IMR-90 (cell line): ENCODE results near the gene TRIM44. TPM values are rescaled to one million over a fixed set of nuclear protein-coding genes. Genes with fewer than 3 reads are reported as not detected.

Source experiments
- ATAC-seq: fragments of 200-7000 bp; cut with Tn5 transposase; 2 replicates; pipeline ENCODE4 v1.9.1; 2020; ENCODE audit warnings: low read depth, mild to moderate bottlenecking, moderate library complexity
- BruUV-seq: library from RNA; stranded (reverse); fragments of 400-500 nt; replicated peaks from 2 replicates; lab custom pipeline; 2021; lab: Mats Ljungman, UMichigan
- CTCF ChIA-PET: fragments of 300-600 bp; formaldehyde crosslinking; extraction: SDS; loops from one replicate; lab custom pipeline; 2021; ENCODE audit warnings: antibody characterized with exemption; lab: Yijun Ruan, JAX
- POLR2A ChIA-PET: fragments of 300-600 bp; sonication (Branson Sonifier 250); formaldehyde crosslinking; loops from one replicate; lab custom pipeline; 2022; ENCODE audit warnings: antibody characterized with exemption; ENCODE audit not compliant: unreplicated experiment; lab: Charles Lee
- DNase-seq: peaks from one replicate; pipeline ENCODE4 v3.0.0; 2013
- H2AFZ ChIP-seq: replicated peaks from 2 replicates; pipeline ENCODE3; 2013; ENCODE audit warnings: low read length, mild to moderate bottlenecking; ENCODE audit not compliant: poor library complexity
- H2AK5ac ChIP-seq: 2 replicates; pipeline ENCODE4 v1.6.1; 2013; ENCODE audit warnings: low read depth, low read length, inconsistent platforms
- H2AK9ac ChIP-seq: replicated peaks from 2 replicates; pipeline ENCODE3; 2013; ENCODE audit warnings: mild to moderate bottlenecking, low read depth, low read length, moderate library complexity; ENCODE audit not compliant: poor library complexity
- H2BK120ac ChIP-seq: 2 replicates; pipeline ENCODE4 v1.6.1; 2013; ENCODE audit warnings: low read depth, low read length, inconsistent platforms
- H2BK15ac ChIP-seq: 3 replicates; pipeline ENCODE4 v1.6.1; 2013; ENCODE audit warnings: low read depth, low read length, inconsistent platforms
- H2BK20ac ChIP-seq: 2 replicates; pipeline ENCODE4 v1.6.1; 2013; ENCODE audit warnings: low read depth, mild to moderate bottlenecking, inconsistent platforms, low read length, moderate library complexity
- H2BK5ac ChIP-seq: 2 replicates; pipeline ENCODE4 v1.6.1; 2013; ENCODE audit warnings: mild to moderate bottlenecking, low read depth, low read length, inconsistent platforms; ENCODE audit not compliant: poor library complexity, severe bottlenecking
- H3K14ac ChIP-seq: replicated peaks from 2 replicates; pipeline ENCODE4 v1.6.1; 2013; ENCODE audit warnings: low read depth, low read length, inconsistent platforms
- H3K18ac ChIP-seq: 2 replicates; pipeline ENCODE4 v1.6.1; 2013; ENCODE audit warnings: low read depth, low read length, control low read depth
- H3K23ac ChIP-seq: 2 replicates; pipeline ENCODE4 v1.6.1; 2013; ENCODE audit warnings: low read depth, low read length, inconsistent platforms
- H3K27ac ChIP-seq: 2 replicates; pipeline ENCODE4 v1.5.1; 2013; ENCODE audit warnings: mild to moderate bottlenecking, control low read depth, low read length; ENCODE audit not compliant: insufficient read depth
- H3K27me3 ChIP-seq: 2 replicates; pipeline ENCODE4 v1.6.1; 2013; ENCODE audit warnings: low read length; ENCODE audit not compliant: control insufficient read depth, insufficient read depth
- H3K36me3 ChIP-seq: 2 replicates; pipeline ENCODE4 v1.6.1; 2013; ENCODE audit warnings: low read length, mixed read lengths; ENCODE audit not compliant: control insufficient read depth, insufficient read depth
- H3K4ac ChIP-seq: 2 replicates; pipeline ENCODE4 v1.6.1; 2013; ENCODE audit warnings: low read depth, low read length, inconsistent platforms
- H3K4me1 ChIP-seq: 2 replicates; pipeline ENCODE4 v1.6.1; 2013; ENCODE audit warnings: low read length, mixed read lengths; ENCODE audit not compliant: control insufficient read depth, insufficient read depth
- H3K4me2 ChIP-seq: 2 replicates; pipeline ENCODE4 v1.6.1; 2013; ENCODE audit warnings: low read depth, mild to moderate bottlenecking, control low read depth, low read length, moderate library complexity
- H3K4me3 ChIP-seq: 2 replicates; pipeline ENCODE4 v1.5.1; 2013; ENCODE audit warnings: low read depth, mild to moderate bottlenecking, control low read depth, low read length, moderate library complexity; ENCODE audit not compliant: insufficient read depth
- H3K56ac ChIP-seq: 2 replicates; pipeline ENCODE4 v1.6.1; 2013; ENCODE audit warnings: low read length, inconsistent platforms; ENCODE audit not compliant: insufficient read depth; ENCODE audit errors: extremely low read depth
- H3K79me1 ChIP-seq, 2 experiments: 2 replicates each; pipeline ENCODE4 v1.6.1; 2013; ENCODE audit warnings: low read length in 2 of 2, inconsistent platforms in 1 of 2, low read depth in 1 of 2
- H3K9ac ChIP-seq: 2 replicates; pipeline ENCODE4 v1.6.1; 2013; ENCODE audit warnings: low read depth, low read length, control low read depth
- H3K9me1 ChIP-seq: 2 replicates; pipeline ENCODE4 v1.6.1; 2013; ENCODE audit warnings: low read length, inconsistent platforms; ENCODE audit not compliant: insufficient read depth
- H3K9me3 ChIP-seq: 2 replicates; pipeline ENCODE4 v1.6.1; 2013; ENCODE audit warnings: low read length; ENCODE audit not compliant: control insufficient read depth, insufficient read depth
- H4K20me1 ChIP-seq: 2 replicates; pipeline ENCODE4 v1.6.1; 2013; ENCODE audit warnings: low read length, inconsistent platforms; ENCODE audit not compliant: insufficient read depth
- H4K5ac ChIP-seq: 2 replicates; pipeline ENCODE4 v1.6.1; 2013; ENCODE audit warnings: mild to moderate bottlenecking, low read depth, low read length, control low read depth
- H4K8ac ChIP-seq, 2 experiments: 2 replicates each; pipeline ENCODE4 v1.6.1; 2013; ENCODE audit warnings: low read depth in 2 of 2, low read length in 2 of 2, control low read depth in 1 of 2, inconsistent platforms in 1 of 2
- H4K91ac ChIP-seq: 2 replicates; pipeline ENCODE4 v1.6.1; 2013; ENCODE audit warnings: low read depth, low read length, inconsistent platforms; ENCODE audit not compliant: insufficient read depth
- BHLHE40 ChIP-seq: fragments of 150-350 bp; IDR thresholded peaks from 2 replicates; pipeline ENCODE4 v1.6.1; 2016; ENCODE audit warnings: mild to moderate bottlenecking, low read depth, low read length
- CEBPB ChIP-seq: IDR thresholded peaks from 2 replicates; pipeline ENCODE4 v1.6.1; 2012; ENCODE audit warnings: low read depth, low read length, improper control_type of control experiment
- CTCF ChIP-seq: conservative IDR thresholded peaks from 2 replicates; pipeline ENCODE4 v1.5.1; 2012; ENCODE audit warnings: mild to moderate bottlenecking, low read depth, low read length, improper control_type of control experiment
- MAZ ChIP-seq: IDR thresholded peaks from 2 replicates; pipeline ENCODE4 v1.6.1; 2012; ENCODE audit warnings: low read depth, mild to moderate bottlenecking, low read length, improper control_type of control experiment, moderate library complexity, borderline replicate concordance
- RAD21 ChIP-seq: IDR thresholded peaks from 2 replicates; pipeline ENCODE4 v1.6.1; 2012; ENCODE audit warnings: low read length, improper control_type of control experiment
- SMC3 ChIP-seq: fragments of 150-350 bp; IDR thresholded peaks from 2 replicates; pipeline ENCODE4 v1.6.1; 2016; ENCODE audit warnings: low read depth, mild to moderate bottlenecking, antibody characterized with exemption, low read length, moderate library complexity
- dilution Hi-C: fragments of 300-500 bp; cut with HindIII; formaldehyde crosslinking; loops from one replicate; pipeline ENCODE4 v1.14.3; 2018; ENCODE audit warnings: low sequenced_read_pairs; ENCODE audit not compliant: unreplicated experiment
- in situ Hi-C: fragments of 300-500 bp; cut with MboI; formaldehyde crosslinking; loops from 3 replicates; pipeline ENCODE4 v1.14.3; 2019; ENCODE audit warnings: low sequenced_read_pairs, inconsistent platforms, mixed read lengths
- intact Hi-C: fragments of 100-400 bp; cut with micrococcal nuclease; formaldehyde crosslinking; loops from 2 replicates; pipeline ENCODE4 v1.10.0; 2022
- polyA plus RNA-seq, 3 experiments: library from polyadenylated mRNA; depleted of rRNA; stranded (reverse); fragments of >200 nt; gene quantifications; 2 replicates each; pipeline ENCODE4 v1.2.3, GENCODE V29; 2012; ENCODE audit warnings: low replicate concordance in 1 of 3
- total RNA-seq: library from RNA; depleted of rRNA; stranded (reverse); fragments of >200 nt; gene quantifications from 2 replicates; pipeline ENCODE4 v1.2.3, GENCODE V29; 2012

The TRIM44 gene
- total and polyA plus RNA-seq, 2 of the 4 experiments (the other 2 are of a cell fraction), result 50.7 to 104 TPM

- TF ChIP-seq CTCF (no peak), RAD21 (no peak)
These were observed 123.0 kb downstream of the TRIM44 start (continued) for GRCh38 chr11:35785287-35786167.

GRCh38 chr11:35786188-35786587 lies 123.6 kb downstream of the TRIM44 start:
- Histone ChIP-seq H3K18ac (no peak overlapping the region), H2BK15ac (no peak overlapping the region), H2AFZ (no peak overlapping the region), H2BK20ac (peak overlapping the region; percentile 28; the same call in 1 of the 2 replicates), H3K4me1 (peaks cover 13% of the 10 kb centered on the region), H3K9ac (no peak overlapping the region), H3K79me1 (peaks cover 26 to 71% of the 10 kb centered on the region in 2 experiments), H3K4ac (peak overlapping the region; percentile 24; the same call in 1 of the 2 replicates), H3K4me3 (no peak overlapping the region), H3K56ac (no peak overlapping the region), H2BK5ac (no peak overlapping the region), H3K36me3 (no peaks in the 10 kb centered on the region), H4K8ac (no peak overlapping the region), H3K27me3 (no peaks in the 10 kb centered on the region), H3K23ac (peak overlapping the region; percentile 67; the same call in 1 of the 2 replicates), H4K20me1 (peaks cover 51% of the 10 kb centered on the region), H3K9me1 (peaks cover 21% of the 10 kb centered on the region), H3K14ac (no peak overlapping the region), H4K5ac (no peak overlapping the region), H4K91ac (no peak overlapping the region), H2BK120ac (no peak overlapping the region), H3K27ac (no peak overlapping the region), H3K4me2 (no peak overlapping the region), H2AK9ac (no peak overlapping the region), H2AK5ac (0 out of 2 replicates have a peak overlapping the region, but pooled peaks have one; percentile 32), H3K9me3 (no peaks in the 10 kb centered on the region)
- TF ChIP-seq CEBPB, result peak; percentile 19; the same call in 1 of the 2 replicates
- no peak for TF ChIP-seq BHLHE40
- no peak for TF ChIP-seq SMC3
- no peak for TF ChIP-seq MAZ
- no peak for ATAC-seq
- in situ Hi-C loops (no loop called here), dilution Hi-C loops (no loop called here), intact Hi-C loops (loop anchor here (5.0 kb wide), 1 partner anchor 164 kb away; no protein-coding TSS in a partner anchor)
- ChIA-PET CTCF (no interaction called here), POLR2A (no interaction called here)
- no TSS peak for BruUV-seq
- DNase-seq, result peak; percentile 29
